Measurements from ENCODE around the gene WWP2.
"Not testable (repeated sequence)": the region's sequence is repeated elsewhere in the genome, so short reads cannot be mapped to it uniquely, and the experiment has no call there.

WWP2 gene

DNA sequence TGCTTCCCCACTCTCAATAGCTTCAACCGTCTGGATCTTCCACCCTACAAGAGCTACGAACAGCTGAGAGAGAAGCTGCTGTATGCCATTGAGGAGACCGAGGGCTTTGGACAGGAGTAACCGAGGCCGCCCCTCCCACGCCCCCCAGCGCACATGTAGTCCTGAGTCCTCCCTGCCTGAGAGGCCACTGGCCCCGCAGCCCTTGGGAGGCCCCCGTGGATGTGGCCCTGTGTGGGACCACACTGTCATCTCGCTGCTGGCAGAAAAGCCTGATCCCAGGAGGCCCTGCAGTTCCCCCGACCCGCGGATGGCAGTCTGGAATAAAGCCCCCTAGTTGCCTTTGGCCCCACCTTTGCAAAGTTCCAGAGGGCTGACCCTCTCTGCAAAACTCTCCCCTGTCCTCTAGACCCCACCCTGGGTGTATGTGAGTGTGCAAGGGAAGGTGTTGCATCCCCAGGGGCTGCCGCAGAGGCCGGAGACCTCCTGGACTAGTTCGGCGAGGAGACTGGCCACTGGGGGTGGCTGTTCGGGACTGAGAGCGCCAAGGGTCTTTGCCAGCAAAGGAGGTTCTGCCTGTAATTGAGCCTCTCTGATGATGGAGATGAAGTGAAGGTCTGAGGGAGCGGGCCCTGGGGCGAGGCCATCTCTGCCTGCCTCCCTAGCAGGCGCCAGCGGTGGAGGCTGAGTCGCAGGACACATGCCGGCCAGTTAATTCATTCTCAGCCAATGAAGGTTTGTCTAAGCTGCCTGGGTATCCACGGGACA, 177.9 kb downstream of the WWP2 start:
- TF ChIP-seq POLR2A (IDR thresholded peaks at IDR 0.05; ENCODE audit: low read depth, low read length), result no peak
- DNase-seq (ENCODE audit: insufficient read length, low spot score) (no peak), FAIRE-seq (no peak)

DNA sequence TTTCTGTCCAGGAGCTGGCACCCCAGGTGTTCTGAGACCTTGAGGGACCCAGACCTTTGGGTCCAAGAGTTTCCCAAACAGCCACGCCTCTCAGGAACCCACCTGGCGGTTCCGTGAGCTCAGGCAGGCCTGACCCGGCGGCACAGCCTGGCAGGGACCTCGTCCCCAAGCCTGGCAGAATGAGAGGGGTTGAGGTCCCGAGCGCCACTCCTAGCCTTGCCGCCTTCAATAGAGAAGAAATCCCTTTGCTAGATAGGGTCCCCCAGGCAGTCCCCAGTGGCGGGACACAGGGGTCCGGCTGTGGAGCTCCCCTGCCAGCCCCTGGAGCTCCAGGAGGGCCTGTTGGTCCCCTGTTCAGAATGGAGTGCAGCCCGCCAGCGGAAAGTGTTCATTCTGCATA, 178.5 kb downstream of the WWP2 start:
- no peak for FAIRE-seq

DNA sequence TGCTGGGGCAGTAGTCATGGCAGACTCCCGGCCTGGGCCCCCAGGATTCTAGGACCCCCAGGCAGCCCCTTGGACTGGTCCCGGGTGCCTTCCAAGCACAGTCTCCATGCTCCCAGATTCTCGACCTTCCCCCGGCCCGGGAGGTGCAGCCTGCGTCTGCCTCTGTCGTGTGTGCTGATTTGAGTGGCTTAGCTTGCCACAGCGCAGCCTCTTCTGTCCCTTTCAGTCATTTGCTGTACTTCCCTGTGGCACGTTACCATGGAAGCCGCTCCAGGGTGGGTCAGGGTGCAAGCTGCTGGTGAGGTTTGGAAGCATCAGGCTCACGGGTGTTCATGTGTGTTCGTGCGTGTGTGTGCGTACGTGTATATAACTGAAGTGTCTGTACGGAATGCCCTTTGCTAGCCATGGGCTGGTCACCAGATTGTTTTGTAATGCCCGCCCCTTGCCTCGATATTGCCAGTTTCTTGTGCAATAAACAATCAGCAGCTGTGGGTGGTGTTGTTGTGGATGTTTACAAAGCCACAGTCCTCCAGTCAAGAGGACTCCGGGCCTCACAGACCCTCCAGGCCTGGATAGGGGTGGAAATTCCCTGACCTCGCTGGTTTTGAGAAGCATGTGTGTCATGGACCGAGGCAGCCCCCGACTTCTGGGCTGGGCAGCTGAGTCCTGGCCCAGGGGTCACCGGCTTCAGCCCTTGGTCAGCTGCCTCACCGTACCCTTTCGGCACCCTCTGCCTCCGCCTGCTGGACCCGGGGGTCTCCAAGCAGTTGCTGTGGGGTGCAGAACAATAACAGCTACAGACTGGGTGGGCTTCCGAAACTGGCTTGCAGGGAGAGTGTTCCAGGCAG, 179.3 kb downstream of the WWP2 start:
- DNase-seq (ENCODE audit: insufficient read length, low spot score) (no peak), FAIRE-seq (no peak)
- TF ChIP-seq POLR2A (IDR thresholded peaks at IDR 0.05; ENCODE audit: low read depth, low read length), result no peak

More for the DNA sequence above, 178.5 kb downstream of the WWP2 start:
- TF ChIP-seq POLR2A (IDR thresholded peaks at IDR 0.05; ENCODE audit: low read depth, low read length), result no peak
- DNase-seq (ENCODE audit: insufficient read length, low spot score), result no peak

DNA sequence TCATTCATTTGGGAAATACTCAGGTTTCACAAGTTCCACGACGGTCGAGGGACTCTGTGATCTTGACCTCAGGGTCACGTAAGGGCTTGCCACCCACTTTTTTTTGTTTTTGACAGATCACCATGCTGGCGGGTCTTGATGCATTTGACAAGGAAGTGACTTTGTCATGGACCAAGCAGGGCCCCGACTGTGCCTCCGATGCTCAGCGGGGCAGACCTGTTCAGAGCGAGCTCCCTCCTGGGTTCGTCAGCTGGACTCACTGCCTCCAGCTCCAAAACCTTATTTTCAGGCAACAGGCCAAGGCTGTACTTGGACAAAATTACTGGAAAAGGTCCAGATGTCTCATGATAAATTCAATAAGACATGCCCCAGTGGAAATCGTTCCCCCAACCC, 180.0 kb downstream of the WWP2 start:
- FAIRE-seq (no peak), DNase-seq (ENCODE audit: insufficient read length, low spot score) (no peak)
- TF ChIP-seq POLR2A (IDR thresholded peaks at IDR 0.05; ENCODE audit: low read depth, low read length), result no peak

DNA sequence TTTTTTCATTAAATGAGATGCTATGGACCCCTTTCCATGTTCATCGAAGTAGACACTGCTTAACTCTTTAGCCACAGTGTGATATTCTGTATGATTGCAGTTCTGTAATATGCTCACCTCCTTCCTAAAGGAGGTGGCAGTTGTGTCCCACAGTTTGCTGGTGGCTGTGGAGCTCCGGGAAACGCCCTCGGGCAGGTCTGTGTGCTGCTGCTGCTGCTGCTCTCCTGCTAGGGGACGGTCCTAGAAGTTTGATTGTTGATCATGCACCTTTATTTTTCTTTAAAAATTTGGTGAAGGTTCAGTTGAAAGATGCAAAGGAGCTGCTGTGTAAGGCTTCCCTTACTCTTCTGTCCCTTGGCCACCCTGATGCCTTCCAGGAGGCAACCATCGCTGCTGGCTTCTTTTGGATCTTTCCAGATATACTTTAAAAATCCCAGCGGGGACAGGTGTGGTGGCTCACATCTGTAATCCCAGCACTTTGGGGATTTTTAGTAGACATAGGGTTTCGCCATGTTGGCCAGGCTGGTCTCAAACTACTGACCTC, 180.6 kb downstream of the WWP2 start:
- no peak for FAIRE-seq
- TF ChIP-seq POLR2A (IDR thresholded peaks at IDR 0.05; ENCODE audit: low read depth, low read length), result no peak
- DNase-seq (ENCODE audit: insufficient read length, low spot score), result no peak

DNA sequence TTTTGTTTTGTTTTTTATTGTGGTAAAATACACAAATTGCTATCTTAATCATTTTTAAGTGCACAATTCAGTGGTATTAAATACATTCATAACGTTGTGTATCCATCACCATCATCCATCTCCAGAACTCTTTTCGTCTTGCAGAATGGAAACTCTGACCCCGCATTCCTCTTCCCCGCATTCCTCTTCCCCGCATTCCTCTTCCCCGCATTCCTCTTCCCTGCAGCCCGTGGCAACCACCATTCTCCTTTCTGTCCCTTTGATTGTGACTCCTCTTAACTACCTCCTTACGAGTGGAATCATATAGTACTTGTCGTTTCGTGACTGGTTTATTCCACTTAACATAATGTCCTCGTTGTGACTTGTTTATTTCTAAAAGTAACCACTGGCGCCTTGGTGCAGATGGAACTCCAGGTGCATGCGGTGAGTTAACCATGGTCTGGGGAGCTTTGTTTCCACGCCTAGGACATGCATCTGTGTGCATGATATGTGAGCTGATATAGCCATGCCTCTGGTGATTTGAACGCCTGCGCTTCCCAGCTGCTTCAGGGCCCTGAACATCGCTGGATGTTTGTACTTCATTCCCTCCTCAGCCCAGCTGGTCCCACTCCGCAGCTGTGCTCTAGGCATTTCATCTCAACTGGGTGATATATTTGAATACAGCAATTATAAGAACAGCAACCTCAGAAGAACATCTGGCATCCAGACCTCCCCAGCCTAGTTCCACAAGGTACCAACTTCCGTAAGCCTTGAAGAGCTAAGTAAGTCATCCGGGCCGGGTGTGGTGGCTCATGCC, 181.3 kb downstream of the WWP2 start:
- FAIRE-seq; DNase-seq (ENCODE audit: insufficient read length, low spot score): not testable (repeated sequence)

DNA sequence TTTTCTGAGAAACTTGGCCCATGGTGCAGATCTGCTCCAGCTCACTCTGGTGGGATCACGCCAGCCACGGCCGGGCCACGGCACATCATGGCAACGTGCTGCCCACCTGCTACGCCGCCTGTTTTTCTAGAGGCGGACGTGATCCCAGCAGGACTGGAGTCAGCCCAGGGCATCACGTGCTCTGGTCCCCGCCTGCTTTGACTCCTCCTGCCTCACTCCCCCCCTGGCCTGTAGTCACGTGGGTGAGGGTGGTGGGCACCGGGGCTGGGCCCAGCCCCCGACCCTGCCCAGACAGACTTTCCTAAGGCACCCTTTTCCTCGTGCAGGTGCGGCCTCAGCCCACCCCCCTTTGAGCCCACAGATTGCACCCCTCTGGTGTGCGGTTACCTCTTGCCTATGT, 188.3 kb downstream of the WWP2 start:
- FAIRE-seq; DNase-seq (ENCODE audit: insufficient read length, low spot score): not testable (repeated sequence)

DNA sequence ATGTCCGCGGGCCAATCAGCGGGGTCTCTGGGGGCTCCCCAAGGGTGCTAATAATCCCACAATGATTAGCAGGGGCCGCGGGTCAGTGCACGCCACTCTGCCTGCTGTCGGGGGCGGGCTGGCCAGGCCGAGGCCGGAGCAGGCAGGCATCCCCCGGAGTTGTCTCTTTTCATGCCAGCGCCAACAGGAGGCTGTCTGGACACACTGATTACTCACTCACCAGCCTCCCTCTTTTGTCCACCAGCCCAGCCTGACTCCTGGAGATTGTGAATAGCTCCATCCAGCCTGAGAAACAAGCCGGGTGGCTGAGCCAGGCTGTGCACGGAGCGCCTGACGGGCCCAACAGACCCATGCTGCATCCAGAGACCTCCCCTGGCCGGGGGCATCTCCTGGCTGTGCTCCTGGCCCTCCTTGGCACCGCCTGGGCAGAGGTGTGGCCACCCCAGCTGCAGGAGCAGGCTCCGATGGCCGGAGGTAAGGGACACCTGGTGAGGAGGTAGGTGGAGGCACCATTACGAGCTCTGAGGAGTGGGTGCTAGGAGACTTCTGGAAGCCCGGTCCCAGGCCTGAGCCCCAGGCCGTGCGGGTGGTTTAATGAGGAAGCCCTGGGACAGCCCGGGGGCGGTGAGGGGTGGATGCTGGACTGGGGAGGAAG, 189.0 kb downstream of the WWP2 start, which contains the start of gene CLEC18A:
Gene CLEC18A, plus strand, starts transcription at position 318 of the 655 bp plus-strand sequence. Its CDS starts 33 bp downstream, at position 351.
- FAIRE-seq, result peak; percentile 36
- not testable (repeated sequence) for DNase-seq (ENCODE audit: insufficient read length, low spot score)

DNA sequence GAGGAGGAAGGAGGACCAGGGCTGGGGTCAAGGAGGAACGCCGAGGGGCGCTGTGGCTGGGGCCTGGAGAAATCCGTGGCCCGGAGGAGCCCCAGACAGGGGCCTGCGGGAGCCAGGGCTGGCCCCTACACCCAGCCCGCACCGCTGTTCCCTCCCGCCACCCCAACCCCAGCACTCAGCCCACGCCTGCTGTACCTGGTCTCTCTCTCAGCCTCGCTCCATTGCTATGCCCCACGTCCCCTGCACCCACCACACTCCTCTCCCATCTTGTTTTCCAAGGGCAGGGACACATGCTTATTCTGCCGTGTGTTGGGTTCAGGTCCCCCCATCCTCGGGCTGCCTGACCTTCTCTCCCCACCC, 189.5 kb downstream of the WWP2 start:
- not testable (repeated sequence) for FAIRE-seq; DNase-seq (ENCODE audit: insufficient read length, low spot score)

DNA sequence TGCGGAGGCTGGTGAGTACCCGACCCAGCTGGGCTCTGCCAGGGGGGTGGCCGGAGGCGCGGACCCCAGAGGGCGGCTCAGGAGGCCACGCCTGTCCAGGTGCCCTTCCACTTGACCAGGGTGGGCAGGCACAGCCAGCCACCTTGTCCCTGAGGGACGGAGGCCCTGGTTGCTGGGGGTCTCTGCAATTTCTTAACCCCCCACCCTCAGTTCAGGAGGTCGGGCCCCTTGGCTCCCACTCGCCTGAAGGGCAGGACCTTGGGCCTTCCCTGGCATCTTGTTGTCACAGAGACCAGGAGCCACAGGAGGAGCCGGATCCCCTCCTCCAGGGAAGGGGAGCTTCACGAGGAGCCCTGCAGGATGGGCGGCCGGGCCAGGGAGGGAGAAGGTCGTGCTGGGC, 190.0 kb downstream of the WWP2 start:
- FAIRE-seq; DNase-seq (ENCODE audit: insufficient read length, low spot score): not testable (repeated sequence)

DNA sequence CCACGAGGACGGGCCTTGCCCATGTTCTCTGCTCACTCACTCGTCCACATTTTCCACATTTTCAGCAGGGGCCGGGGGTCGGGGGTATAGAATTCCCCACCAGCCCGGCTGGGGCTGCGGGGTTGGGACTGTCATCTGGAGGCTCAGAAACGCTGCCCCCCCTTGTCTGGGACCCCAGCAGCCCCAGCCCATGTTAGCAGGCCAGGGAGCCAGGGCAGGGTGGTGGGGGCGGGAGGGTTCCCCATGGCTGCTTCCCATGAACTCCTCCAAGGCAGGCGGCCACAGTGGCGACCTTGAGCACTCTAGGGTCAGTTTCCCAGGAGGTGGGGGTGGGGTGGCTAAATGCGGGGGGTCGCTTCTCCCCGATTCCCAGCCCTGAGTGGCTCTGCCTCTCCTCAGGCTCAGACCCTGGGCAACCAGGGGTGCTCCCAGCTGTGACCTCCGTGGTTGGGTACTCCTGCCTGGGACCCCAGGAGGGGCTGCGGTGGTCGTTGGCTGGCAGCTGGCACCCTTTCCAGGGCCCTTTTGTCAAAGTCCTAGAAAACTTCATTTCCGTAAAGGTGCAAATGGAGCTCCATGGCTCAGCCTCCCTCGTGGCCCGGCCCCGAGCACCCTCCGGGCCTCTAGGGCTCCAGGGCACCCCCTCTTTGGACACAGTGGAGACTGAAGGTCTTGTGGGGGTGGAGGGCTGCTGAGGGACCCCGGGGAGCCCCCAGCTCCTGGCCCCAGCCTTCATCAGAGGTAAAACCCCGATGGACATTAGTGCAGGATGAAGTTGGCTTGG, 190.6 kb downstream of the WWP2 start:
- not testable (repeated sequence) for FAIRE-seq; DNase-seq (ENCODE audit: insufficient read length, low spot score)

DNA sequence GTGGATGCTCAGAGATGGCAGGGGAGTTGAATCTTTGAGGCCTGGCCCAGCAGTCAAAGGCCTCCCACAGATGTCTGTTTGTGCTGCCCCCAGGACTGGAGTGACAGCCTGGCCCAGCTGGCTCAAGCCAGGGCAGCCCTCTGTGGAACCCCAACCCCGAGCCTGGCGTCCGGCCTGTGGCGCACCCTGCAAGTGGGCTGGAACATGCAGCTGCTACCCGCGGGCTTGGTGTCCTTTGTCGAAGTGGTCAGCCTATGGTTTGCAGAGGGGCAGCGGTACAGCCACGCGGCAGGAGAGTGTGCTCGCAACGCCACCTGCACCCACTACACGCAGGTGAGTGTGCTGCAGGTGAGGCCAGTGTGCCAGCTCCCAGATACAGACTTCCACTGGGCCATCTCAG, 192.1 kb downstream of the WWP2 start:
- not testable (repeated sequence) for FAIRE-seq; DNase-seq (ENCODE audit: insufficient read length, low spot score)

DNA sequence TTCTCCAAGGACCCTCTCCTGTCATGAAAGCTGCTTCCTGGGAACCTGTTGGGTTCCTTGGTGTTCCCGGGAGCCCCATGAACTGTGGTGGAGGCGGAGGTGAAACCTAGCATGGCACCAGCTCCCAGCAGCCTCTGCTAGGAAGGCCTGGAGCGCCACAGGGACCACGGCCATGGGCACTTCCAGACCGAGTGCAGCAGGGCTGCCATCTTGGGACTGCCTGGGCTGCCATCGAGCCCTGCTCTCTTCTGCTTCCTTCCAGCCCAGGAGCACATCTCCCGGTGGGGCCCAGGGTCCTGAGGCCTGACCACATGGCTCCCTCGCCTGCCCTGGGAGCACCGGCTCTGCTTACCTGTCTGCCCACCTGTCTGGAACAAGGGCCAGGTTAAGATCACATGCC, 201.2 kb downstream of the WWP2 start:
- FAIRE-seq; DNase-seq (ENCODE audit: insufficient read length, low spot score): not testable (repeated sequence)

DNA sequence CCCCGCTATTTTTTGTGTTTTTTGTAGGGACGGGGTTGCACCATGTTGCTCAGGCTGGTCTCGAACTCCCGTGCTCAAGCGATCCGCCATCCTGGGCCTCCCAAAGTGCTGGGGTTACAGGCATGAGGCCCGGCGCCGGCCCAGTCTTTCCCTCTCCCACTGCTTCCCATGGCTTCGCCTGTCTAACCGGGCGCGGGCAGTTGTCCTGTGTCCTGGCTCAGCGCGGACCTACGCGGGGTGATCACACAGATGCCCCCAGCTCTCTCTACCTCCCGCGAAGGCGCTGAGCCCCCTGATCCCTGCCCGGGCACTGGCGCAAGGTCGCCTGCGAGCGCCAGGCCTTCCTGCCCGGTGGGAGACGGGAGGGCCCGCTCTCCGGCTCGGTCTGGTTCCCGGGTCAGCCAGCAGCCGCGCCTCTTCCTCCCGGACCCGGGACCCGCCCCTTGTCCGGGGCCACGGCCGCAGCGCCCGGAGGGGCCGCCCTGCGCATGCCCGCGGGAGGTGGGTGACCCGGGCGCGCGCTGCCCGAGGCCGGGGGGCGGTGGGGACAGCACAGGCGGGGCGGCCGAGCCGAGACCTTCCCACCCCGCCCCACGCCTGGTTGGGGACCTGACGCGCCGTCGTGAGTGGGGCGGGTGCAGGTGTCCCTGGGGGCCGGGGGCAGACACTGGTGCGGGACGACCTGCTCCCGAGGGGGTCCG, 203.0 kb downstream of the WWP2 start:
- DNase-seq (ENCODE audit: insufficient read length, low spot score), result peak; percentile 0
- FAIRE-seq, result not testable (repeated sequence)

DNA sequence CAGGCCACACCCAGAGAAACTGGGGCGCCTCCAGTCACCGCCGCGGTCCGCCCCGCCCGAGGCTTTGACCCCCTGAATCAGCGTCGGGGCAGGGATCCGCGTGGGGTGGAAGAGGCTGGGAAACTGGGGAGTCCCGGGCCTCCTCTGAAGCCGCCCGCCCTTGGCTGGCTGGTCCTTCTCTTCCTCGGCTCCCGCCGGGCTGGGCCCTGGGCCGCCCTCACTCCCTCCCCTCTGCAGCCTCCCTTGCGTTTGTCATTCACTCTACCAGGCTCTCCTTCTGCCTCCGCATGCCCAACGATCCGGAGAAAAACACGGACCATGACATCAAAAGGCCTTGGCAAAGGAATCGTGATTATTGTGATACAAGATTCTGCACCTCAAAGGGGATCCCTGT, 203.5 kb downstream of the WWP2 start:
- FAIRE-seq; DNase-seq (ENCODE audit: insufficient read length, low spot score): not testable (repeated sequence)

DNA sequence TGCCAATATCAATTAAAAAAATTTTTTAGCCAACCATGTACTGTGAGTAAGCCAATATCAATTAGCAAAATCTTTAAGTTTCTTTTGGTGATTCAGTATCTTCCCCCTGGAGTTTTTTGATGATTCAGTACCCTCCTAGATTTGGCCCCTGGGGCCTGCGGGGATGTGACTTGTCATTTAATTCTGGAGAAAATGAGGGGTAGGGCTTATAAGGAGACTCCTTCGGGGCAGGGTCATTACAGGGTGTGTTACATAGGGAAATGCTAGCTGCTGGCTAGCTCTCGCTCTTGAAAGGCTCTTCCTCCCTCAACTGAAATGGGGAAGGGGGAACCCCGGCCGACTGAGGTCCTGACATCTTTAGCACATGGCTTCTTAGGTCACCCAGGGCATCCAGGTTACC, 205.6 kb downstream of the WWP2 start:
- FAIRE-seq; DNase-seq (ENCODE audit: insufficient read length, low spot score): not testable (repeated sequence)

DNA sequence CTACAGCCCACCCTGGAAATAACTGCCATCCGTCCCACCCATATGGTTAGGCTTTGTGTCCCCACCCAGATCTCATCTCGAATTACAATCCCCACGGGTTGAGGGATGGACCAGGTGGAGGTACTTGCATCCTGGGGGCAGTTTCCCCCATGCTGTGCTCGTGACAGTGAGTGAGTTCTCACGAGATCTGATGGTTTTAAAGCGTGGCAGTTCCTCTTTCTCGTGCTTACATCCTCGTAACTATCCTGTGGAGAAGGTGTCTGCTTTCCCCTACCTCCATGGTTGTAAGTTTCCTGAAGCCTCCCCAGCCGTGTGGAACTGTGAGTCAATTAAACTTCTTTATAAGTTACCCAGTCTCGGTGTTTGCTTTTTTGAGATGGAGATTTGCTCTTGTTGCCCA, 206.0 kb downstream of the WWP2 start:
- DNase-seq (ENCODE audit: insufficient read length, low spot score); FAIRE-seq: not testable (repeated sequence)

DNA sequence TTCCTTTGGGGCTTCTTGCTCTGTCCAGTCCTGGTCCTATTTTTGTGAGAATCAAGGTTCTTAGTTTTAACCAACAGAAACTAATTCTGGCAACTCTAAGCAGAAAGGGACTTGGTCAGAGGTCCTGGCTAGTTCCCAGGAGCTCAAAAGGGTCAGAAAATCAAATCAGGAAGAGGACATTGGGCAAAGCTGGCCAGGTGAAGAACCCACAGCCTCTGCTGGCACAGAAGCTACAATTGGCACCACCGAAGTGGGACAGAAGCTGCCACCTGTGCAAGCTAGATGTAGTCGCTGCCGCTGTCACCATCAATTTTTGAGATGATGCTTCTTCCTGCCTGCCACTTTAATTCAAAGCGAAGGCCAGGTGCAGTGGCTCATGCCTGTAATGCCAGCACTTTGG, 207.5 kb downstream of the WWP2 start:
- DNase-seq (ENCODE audit: insufficient read length, low spot score); FAIRE-seq: not testable (repeated sequence)
